Left colon (tissue), 2 donors: ENCODE data around the gene FTL. TPM values are rescaled to one million over a fixed set of nuclear protein-coding genes. Genes with fewer than 3 reads are reported as not detected.
"Not testable (repeated sequence)": the region's sequence is repeated elsewhere in the genome, so short reads cannot be mapped to it uniquely, and the experiment has no call there.

ENCODE experiments used
- ATAC-seq: fragments of 200-7000 bp; cut with Tn5 transposase; one replicate; pipeline ENCODE4 v1.9.1; 2020; ENCODE audit warnings: mild to moderate bottlenecking, moderate library complexity
- DNase-seq, 2 donors: peaks; one replicate each; pipeline ENCODE4 v3.0.0-alpha.2; 2020
- intact Hi-C, 2 donors: fragments of 100-400 bp; cut with DNase I in 1 of 2; cut with micrococcal nuclease in 1 of 2; formaldehyde crosslinking; loops; one replicate each; pipeline versions ENCODE4 v1.11.2 to v1.14.0; 2022; cut with DNase I, micrococcal nuclease
- long read RNA-seq: library from polyadenylated mRNA; unstranded; transcript quantifications from one replicate; pipeline ENCODE4 v2.0.0, GENCODE V29; 2021
- total RNA-seq, 2 donors: library from RNA; stranded (reverse); fragmentation: NEBNext Ultra II Directional; extraction: Animal tissue kit (Norgen Biotek cat#: 25700); gene quantifications; one replicate each; pipeline ENCODE4 v1.2.1, GENCODE V29; 2021
- donor health status: DM: no; HTN: no; CAD: no.
- donor health status: DM: yes; HTN: yes; CAD: no.

The FTL gene
- 1,000 to 10,000 TPM in 1 of 2 donors, 100 to 1,000 TPM in 1; 931 to 1,901 TPM for total RNA-seq
- long read RNA-seq, transcript FTL-201 (4 exons, 878 nt), result major isoform, 1,117 of 1,151 reads
- long read RNA-seq, partial matches to known transcripts, result 25 of 1,151 reads
- long read RNA-seq, other reads (novel, unspliced or antisense), result 9 of 1,151 reads

DNA sequence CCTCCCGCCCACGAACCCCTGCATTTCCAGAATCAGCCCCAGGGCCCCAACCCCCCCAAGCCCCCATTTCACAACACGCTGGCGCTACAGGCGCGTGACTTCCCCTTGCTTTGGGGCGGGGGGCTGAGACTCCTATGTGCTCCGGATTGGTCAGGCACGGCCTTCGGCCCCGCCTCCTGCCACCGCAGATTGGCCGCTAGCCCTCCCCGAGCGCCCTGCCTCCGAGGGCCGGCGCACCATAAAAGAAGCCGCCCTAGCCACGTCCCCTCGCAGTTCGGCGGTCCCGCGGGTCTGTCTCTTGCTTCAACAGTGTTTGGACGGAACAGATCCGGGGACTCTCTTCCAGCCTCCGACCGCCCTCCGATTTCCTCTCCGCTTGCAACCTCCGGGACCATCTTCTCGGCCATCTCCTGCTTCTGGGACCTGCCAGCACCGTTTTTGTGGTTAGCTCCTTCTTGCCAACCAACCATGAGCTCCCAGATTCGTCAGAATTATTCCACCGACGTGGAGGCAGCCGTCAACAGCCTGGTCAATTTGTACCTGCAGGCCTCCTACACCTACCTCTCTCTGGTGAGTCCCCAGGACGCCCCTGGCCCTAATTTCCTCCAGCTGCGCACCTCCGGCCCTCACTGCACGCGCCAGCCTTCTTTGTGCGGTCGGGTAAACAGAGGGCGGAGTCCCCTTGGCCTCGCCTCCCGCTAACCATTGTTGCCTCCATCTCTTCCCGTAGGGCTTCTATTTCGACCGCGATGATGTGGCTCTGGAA lies at the start of gene FTL:
FTL (plus strand) TSS at position 270 of the 766 bp plus-strand sequence; CDS start at position 469, 199 bp downstream.
- ATAC-seq (peak; percentile 66), DNase-seq (peak; percentile 98)
- intact Hi-C loops, result loop anchor here in 1 of 2 donors (10.0 kb wide), 1 partner anchor 90 kb away; the partner anchor contains the start of gene PPP1R15A

DNA sequence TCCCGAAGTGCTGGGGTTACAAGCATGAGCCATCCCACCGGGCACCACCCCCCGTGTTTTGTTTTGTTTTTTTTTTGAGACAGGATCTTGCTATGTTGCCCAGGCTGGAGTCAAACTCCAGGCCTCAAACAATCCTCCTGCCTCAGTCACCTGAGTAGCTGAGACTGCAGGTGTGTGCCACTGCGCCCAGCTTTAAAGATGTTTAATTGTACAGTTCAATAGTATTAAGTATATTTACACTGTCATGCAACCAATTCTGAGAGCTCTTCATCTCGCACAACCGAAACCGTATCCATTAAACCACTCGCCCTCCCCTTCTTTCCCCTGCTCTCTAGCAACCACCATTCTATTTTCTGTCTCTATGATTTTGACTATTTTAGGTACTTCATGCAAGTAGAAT lies 49.4 kb upstream of the FTL start:
- intact Hi-C loops, result no loop called here
- DNase-seq, result no peak
- ATAC-seq, result no peak

DNA sequence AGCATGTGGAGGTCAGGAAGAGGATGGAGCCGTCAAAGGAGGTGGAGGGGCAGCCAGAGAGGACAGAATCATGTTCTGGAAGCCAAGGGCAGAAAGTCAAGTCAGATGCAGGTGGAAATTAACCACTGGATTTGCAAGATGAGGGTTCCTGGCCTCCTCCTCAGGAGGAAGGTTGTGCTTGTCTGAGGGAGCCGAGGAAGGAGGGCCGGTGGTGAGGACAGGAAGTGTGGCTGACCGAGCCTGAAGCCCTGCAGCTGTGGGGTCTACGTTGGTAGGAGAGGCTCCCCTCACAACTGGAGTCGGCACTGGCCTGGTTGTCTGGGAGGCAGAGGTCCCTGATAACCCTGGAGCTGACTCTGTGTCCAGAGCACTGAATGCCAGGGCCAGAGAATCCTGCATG lies 47.0 kb upstream of the FTL start:
- ATAC-seq (no peak), DNase-seq (no peak)
- intact Hi-C loops, result no loop called here

DNA sequence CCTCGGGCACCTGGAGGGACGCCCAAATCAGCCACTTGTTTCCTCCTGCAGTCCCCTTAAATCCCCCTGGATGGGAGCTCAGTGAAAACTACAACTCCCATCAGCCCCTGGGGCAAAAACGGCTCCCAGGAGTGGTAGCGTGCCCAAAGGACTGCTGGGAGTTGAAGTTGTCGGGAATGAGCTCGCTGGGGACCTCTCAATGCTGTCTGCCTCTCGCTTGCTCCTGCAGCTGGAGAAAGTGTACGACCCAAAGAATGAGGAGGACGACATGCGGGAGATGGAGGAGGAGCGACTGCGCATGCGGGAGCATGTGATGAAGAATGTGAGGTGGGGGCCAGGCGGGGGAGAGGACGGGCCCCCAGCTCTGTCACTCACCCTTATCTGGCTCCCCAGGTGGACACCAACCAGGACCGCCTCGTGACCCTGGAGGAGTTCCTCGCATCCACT lies 46.3 kb upstream of the FTL start:
- intact Hi-C loops, result no loop called here
- DNase-seq, result no peak
- ATAC-seq, result peak; percentile 40

DNA sequence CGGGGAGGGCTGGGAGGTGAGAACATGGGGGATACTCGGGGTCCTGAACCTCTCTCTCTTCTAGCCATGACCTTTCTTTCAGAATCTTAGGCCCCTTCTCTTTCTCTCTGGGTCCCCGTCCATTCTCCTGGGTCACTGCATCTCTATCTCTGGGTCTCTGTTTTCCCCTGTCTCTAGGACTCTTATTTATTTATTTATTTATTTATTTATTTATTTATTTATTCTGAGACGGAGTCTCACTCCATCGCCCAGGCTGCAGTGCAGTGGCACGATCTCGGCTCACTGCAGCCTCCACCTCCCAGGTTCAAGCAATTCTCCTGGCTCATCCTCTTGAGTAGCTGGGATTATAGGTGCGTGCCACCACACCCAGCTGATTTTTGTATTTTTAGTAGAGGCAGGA lies 45.8 kb upstream of the FTL start:
- ATAC-seq, intact Hi-C loops, DNase-seq: not testable (repeated sequence)

DNA sequence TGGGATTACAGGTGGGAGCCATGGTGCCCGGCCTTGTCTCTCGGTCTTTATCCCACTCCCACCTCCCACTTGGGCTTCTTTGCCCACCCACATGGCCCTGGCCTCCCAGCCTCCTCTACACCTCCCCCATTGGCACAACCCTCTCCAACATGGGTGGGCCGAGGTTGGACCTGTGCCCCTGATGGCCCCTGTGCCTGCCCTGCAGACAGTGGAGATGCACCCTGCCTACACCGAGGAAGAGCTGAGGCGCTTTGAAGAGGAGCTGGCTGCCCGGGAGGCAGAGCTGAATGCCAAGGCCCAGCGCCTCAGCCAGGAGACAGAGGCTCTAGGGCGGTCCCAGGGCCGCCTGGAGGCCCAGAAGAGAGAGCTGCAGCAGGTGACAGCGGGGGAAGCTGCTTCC lies 44.2 kb upstream of the FTL start:
- DNase-seq (no peak), ATAC-seq (no peak)
- intact Hi-C loops, result no loop called here

DNA sequence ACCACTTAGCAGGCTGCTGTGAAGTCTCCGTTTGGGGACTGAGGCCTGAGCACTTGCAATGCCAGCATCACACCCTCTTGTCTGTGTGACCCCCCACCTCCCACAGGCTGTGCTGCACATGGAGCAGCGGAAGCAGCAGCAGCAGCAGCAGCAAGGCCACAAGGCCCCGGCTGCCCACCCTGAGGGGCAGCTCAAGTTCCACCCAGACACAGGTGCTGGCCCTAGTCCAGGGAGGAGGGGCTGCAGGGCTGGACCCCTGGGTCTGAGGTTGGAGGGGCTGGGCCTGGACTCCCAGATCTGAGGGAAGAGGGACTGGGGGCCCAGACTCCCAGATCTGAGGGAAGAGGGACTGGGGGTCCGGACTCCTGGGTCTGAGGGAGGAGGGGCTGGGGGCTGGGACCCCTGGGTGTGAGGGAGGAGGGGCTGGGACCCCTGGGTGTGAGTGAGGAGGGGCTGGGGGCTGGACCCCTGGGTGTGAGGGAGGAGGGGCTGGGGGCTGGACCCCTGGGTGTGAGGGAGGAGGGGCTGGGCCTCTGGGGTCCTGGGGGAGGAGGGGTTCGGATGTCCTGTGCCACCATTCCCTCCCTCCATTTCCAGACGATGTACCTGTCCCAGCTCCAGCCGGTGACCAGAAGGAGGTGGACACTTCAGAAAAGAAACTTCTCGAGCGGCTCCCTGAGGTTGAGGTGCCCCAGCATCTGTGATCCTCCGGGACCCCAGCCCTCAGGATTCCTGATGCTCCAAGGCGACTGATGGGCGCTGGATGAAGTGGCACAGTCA lies 43.2 kb upstream of the FTL start:
- intact Hi-C loops, result no loop called here
- DNase-seq, result no peak
- ATAC-seq, result no peak

DNA sequence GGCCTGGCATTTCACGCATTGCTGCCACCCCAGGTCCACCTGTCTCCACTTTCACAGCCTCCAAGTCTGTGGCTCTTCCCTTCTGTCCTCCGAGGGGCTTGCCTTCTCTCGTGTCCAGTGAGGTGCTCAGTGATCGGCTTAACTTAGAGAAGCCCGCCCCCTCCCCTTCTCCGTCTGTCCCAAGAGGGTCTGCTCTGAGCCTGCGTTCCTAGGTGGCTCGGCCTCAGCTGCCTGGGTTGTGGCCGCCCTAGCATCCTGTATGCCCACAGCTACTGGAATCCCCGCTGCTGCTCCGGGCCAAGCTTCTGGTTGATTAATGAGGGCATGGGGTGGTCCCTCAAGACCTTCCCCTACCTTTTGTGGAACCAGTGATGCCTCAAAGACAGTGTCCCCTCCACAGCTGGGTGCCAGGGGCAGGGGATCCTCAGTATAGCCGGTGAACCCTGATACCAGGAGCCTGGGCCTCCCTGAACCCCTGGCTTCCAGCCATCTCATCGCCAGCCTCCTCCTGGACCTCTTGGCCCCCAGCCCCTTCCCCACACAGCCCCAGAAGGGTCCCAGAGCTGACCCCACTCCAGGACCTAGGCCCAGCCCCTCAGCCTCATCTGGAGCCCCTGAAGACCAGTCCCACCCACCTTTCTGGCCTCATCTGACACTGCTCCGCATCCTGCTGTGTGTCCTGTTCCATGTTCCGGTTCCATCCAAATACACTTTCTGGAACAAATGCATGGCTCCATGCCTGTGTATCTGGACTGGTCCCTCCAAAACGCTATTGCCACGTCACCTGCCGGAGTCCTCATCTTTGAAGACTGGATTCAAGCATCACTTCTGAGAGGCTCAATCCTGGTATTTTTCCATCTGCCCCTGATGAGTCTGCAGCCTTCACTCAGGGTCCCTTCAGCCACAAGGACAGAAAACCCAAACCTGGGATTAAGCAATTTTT lies 42.3 kb upstream of the FTL start:
- no peak for DNase-seq
- no peak for ATAC-seq
- intact Hi-C loops, result no loop called here

DNA sequence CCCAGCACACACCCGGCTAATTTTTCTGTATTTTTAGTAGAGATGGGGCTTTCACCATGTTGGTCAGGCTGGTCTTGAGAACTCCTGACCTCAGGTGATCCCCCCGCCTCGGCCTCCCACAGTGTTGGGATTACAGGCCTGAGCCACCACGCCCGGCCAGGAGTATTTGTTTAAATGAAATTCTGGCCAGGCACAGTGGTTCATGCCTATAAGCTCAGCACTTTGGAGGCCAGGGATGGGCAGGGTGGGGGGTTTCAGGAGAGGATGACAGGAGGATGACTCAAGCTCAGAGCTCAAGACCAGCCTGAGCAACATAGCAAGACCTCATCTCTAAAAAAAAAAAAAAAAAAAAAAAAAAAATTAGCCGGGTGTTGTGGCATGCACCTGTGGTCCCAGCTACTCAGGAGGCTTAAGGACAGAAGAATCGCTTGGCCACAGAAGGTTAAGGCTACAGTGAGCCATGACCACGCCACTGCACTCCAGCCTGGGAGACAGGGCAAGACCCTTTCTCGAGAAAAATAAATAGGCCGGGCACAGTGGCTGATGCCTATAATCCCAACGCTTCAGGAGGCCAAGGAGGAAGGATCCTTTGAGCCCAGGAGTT lies 39.8 kb upstream of the FTL start:
- peak; percentile 24 for ATAC-seq
- DNase-seq, result no peak
- intact Hi-C loops, result no loop called here

DNA sequence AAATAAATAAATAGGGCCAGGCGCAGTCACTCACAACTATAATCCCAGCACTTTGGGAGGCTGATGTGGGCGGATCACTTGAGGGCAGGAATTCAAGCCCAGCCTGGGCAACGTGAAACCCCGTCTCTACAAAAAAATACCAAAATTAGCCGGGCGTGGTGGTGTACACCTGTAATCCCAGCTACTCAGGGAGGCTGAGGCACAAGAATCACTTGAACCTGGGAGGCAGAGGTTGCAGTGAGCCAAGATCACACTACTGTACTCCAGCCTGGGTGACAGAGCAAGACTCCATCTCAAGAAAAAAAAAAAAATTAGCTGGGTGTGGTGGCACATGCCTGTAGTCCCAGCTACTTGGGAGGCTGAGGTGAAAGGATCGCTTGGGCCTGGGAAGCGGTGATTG lies 39.2 kb upstream of the FTL start:
- DNase-seq, intact Hi-C loops: not testable (repeated sequence)
- peak; percentile 22 for ATAC-seq

DNA sequence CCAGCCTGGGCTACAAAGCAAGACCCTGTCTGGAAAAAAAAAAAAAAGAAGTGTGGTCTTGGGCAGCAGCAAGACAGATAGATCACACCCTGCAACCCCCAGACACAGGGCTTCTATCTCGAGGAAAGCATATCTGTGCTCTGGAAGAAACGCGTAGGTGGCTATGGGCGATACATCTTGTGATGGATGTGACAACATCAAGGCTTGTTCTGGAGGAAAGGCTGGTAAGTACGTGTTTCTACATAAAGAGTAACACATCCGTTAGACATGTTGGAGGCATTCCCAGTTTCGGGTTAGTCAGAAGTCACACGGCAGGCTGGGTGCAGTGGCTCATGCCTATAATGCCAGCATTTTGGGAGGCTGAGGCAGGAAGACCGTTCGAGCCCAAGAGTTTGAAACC lies 38.2 kb upstream of the FTL start:
- ATAC-seq (peak; percentile 25), DNase-seq (no peak)
- intact Hi-C loops, result no loop called here

DNA sequence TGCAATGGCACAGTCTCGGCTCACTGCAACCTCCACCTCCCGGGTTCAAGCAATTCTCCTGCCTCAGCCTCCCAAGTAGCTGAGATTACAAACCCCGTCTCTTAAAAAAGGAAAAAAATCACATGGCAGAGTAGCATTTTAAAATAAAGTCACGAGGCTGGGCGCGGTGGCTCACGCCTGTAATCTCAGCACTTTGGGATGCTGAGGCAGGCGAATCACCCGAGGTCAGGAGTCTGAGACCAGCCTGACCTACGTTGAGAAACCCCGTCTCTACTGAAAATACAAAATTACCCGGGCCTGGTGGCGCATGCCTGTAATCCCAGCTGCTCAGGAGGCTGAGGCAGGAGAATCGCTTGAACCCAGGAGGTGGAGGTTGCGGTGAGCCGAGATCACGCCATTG lies 37.4 kb upstream of the FTL start:
- DNase-seq, intact Hi-C loops, ATAC-seq: not testable (repeated sequence)

DNA sequence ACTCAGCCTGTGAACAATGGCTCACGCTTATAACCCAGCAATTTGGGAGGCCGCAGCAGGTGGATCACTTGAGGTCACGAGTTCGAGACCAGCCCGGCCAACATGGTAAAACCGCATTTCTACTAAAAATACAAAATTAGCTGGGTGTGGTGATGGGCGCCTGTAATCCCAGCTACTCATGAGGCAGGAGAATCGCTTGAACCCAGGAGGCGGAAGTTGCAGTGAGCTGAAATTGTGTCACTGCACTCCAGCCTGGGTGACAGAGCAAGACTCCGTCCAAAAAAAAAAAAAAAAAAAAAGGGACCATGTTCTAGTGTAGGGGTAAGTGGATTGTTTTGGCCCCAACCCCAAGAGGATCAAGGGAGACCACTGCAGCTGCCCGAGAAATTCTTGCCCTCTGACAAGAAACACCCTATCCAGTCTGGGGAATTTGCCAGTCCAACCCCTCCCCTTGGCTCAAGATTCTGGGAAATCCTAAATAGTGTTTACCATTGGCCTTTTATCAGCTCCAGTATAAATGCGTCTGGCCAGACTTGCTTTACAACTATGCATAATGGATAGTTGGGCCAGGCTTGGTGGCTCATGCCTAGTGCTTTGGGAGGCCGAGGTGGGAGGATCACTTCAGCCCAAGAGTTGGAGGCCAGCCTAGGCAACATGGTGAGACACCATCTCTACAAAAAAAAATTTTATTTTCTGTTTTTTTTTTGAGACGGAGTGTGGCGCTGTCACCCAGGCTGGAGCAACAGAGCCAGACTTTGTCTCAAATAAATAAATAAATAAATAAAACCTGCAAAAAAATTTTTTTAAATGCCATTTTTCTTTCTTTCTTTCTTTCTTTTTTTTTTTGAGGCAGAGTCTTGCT lies 36.7 kb upstream of the FTL start:
- ATAC-seq, result peak; percentile 9
- intact Hi-C loops, result no loop called here
- no peak for DNase-seq

DNA sequence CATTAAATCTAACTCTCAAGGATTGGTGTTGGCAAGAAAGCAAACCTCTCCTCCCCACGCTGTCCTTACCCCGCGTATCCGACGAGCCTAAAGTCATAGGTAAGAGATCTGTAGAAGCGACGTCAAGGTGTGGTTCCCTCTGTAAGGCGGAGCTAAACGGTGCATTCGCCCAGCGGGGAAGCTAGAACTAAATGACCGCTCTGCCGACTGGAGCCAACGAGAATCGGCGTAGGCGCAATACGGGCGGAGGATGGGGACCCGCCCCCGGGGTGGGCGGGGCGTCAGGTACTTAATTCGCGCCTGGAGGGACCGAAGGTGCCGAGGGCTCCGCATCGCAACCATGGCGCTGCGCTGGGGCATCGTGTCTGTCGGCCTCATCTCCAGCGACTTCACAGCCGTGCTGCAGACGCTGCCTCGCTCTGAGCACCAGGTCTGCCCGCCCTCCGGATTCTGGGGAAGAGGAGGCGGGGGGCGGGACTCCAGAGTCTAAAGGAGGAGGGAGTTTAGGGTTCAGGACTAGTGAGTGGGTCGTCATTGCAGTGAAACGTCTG lies 31.7 kb upstream of the FTL start, which contains the start of gene DHDH:
DHDH (plus strand) TSS at position 318 of the 551 bp plus-strand sequence; CDS start at position 341, 23 bp downstream.
- intact Hi-C loops, result no loop called here
- peak; percentile 87 to 92 for DNase-seq
- peak; percentile 97 for ATAC-seq

DNA sequence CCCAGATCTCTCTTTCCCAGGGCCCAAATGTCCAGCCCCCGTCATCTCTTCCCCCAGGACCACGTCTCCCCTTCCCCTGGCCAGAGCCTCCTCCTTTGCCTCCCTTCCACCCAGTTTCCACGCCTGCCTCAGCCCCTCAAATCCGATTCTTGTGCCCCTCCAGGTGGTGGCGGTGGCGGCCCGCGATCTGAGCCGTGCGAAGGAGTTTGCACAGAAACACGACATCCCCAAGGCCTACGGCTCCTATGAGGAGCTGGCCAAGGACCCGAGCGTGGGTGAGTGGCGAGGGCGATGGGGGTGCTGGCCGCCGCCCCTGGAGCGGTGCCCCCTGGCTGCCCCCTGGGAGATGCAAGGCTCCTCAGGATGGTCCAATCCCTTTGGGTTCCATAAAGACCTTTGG lies 30.3 kb upstream of the FTL start:
- no peak for ATAC-seq
- DNase-seq, result no peak
- intact Hi-C loops, result no loop called here

DNA sequence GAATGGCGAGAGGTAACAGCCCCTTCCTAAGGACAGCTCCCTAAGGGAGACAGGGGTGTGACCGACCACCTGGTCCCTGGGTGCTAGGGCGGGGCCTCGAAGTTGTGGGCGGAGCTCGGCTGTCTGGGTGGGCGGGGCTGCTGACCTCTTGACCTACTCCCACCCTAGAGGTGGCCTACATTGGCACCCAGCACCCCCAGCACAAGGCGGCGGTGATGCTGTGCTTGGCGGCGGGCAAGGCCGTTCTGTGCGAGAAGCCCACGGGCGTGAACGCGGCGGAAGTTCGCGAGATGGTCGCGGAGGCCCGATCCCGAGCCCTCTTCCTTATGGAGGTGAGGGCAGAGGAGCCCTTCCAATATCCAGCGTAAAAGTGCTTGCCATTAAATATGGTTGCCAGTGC lies 29.2 kb upstream of the FTL start:
- intact Hi-C loops, result no loop called here
- ATAC-seq, result no peak

DNA sequence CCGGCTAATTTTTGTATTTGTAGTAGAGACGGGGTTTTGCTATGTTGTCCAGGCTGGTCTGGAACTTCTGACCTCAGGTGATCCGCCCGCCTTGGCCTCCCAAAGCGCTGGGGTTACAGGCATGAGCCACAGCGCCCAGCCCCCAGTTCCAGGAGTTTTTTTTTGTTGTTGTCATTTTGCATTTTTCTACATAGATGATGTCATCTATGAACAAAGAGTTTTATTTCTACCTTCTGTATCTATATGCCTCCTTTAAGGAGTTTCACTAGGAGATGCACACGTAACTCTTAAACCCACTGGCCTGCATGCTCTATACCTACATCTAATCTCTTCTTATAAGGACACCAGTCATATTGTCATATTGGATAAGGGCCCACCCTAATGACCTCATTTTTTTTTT lies 26.9 kb upstream of the FTL start:
- intact Hi-C loops, result no loop called here
- ATAC-seq, result no peak
- DNase-seq, result no peak

More for the DNA sequence above, 29.2 kb upstream of the FTL start:
- DNase-seq, result no peak
